ENCODE results near the gene WDFY2. TPM values are rescaled to one million over a fixed set of nuclear protein-coding genes. Genes with fewer than 3 reads are reported as not detected.

Gene WDFY2
- total RNA-seq, 1 experiment from 2014 or later: 25.7 TPM

- TF ChIP-seq ZNF425 (CRISPR knock-in tag; conservative IDR thresholded peaks at IDR 0.05) (no peak), NFATC4 (CRISPR knock-in tag; IDR thresholded peaks at IDR 0.05) (no peak), CDX4 (CRISPR knock-in tag; IDR thresholded peaks at IDR 0.05; ENCODE audit: borderline replicate concordance) (no peak), TEAD4 (CRISPR knock-in tag; IDR thresholded peaks at IDR 0.05) (no peak), SP1 (CRISPR knock-in tag; conservative IDR thresholded peaks at IDR 0.05) (no peak), ZNF512 (CRISPR knock-in tag; IDR thresholded peaks at IDR 0.05; ENCODE audit: borderline replicate concordance) (no peak), ETV6 (CRISPR knock-in tag; IDR thresholded peaks at IDR 0.05) (no peak), CREB1 (CRISPR knock-in tag; IDR thresholded peaks at IDR 0.05) (no peak), SMAD4 (CRISPR knock-in tag; IDR thresholded peaks at IDR 0.05) (no peak)
- CTCF ChIA-PET: no interaction called here
- Mint-ChIP-seq H3K4me3 (0 out of 2 replicates have a peak overlapping the region, but pooled peaks have one; percentile 18), H3K36me3 (peaks cover 3% of the 10 kb centered on the region; the same call in 1 of the 2 replicates), H3K9me3 (no peaks in the 10 kb centered on the region; the same call in 1 of the 2 replicates), H3K4me1 (peaks cover 62% of the 10 kb centered on the region), H3K27ac (peak overlapping the region; percentile 93), H3K27me3 (ENCODE audit: low read depth) (no peaks in the 10 kb centered on the region)
- ATAC-seq (no peak; the same call in 1 of the 2 replicates), DNase-seq (ENCODE audit: low spot score) (no peak)
- POLR2A ChIA-PET: interaction anchor here (0.7 kb wide), 1 partner anchor 58 kb away, joined by 4 read pairs; no protein-coding TSS in a partner anchor
Measured at GRCh38 chr13:51643105-51643881, 59.0 kb downstream of the WDFY2 start.

GRCh38 chr13:51643882-51644281 is 59.6 kb downstream of the WDFY2 start:
- TF ChIP-seq TEAD4 (CRISPR knock-in tag; IDR thresholded peaks at IDR 0.05): no peak
- no peak for TF ChIP-seq PRRX2 (CRISPR knock-in tag; IDR thresholded peaks at IDR 0.05)
- no peak for TF ChIP-seq NR3C1 (CRISPR knock-in tag; conservative IDR thresholded peaks at IDR 0.05; ENCODE audit: low read depth)
- TF ChIP-seq NFE2L1 (CRISPR knock-in tag; IDR thresholded peaks at IDR 0.05): no peak
- TF ChIP-seq SMAD3 (CRISPR knock-in tag; IDR thresholded peaks at IDR 0.05; ENCODE audit: borderline replicate concordance): no peak
- no peak for TF ChIP-seq ATF1 (CRISPR knock-in tag; IDR thresholded peaks at IDR 0.05)
- TF ChIP-seq JUN (CRISPR knock-in tag; IDR thresholded peaks at IDR 0.05): no peak
- no peak for TF ChIP-seq AFF4 (CRISPR knock-in tag; IDR thresholded peaks at IDR 0.05; ENCODE audit: borderline replicate concordance)
- no peak for TF ChIP-seq ATF3 (CRISPR knock-in tag; conservative IDR thresholded peaks at IDR 0.05)
- no peak for TF ChIP-seq STAT6 (CRISPR knock-in tag; conservative IDR thresholded peaks at IDR 0.05; ENCODE audit: low read depth)
- no peak for TF ChIP-seq CREM (CRISPR knock-in tag; IDR thresholded peaks at IDR 0.05)

More at GRCh38 chr13:51643882-51644281, 59.6 kb downstream of the WDFY2 start:
- Mint-ChIP-seq H3K27ac (peak overlapping the region; percentile 93), H3K27me3 (ENCODE audit: low read depth) (no peaks in the 10 kb centered on the region), H3K4me3 (peak overlapping the region; percentile 18), H3K9me3 (no peaks in the 10 kb centered on the region; the same call in 1 of the 2 replicates), H3K4me1 (peaks cover 58% of the 10 kb centered on the region), H3K36me3 (peaks cover 3% of the 10 kb centered on the region; the same call in 1 of the 2 replicates)
- ChIA-PET POLR2A (no interaction called here), CTCF (no interaction called here)
- no peak for DNase-seq (ENCODE audit: low spot score)
- ATAC-seq: no peak

Measured in WTC11 (cell line).